Pancreas (tissue), 10 donors: ENCODE measurements around the gene NFE2L2. TPM values are rescaled to one million over a fixed set of nuclear protein-coding genes. Genes with fewer than 3 reads are reported as not detected.
A peak's percentile ranks its signal among the peaks of the same experiment; 100 is the strongest.

Experiments used
- ATAC-seq, 4 donors: fragments of 200-7000 bp; cut with Tn5 transposase; one replicate each; pipeline versions ENCODE4 v1.8.0 to v1.9.1; 2020; ENCODE audit warnings: mild to moderate bottlenecking in 4 of 4, moderate library complexity in 4 of 4
- DNase-seq, 6 donors: peaks; one replicate each; pipeline ENCODE4 v3.0.0-alpha.2; 2020
- FAIRE-seq: peaks from 2 replicates; lab custom pipeline; 2012; peaks lifted over from hg19 to GRCh38; lab: Jason Lieb, UNC
- H3K27ac ChIP-seq, 4 donors: fragments of 200-600 bp; sonication (generic); 1 replicate in 3 of 4; 2 replicates in 1 of 4; pipeline versions ENCODE4 v1.5.0 to v1.8.0; 2020
- H3K27me3 ChIP-seq, 4 donors: fragments of 200-600 bp; one replicate each; pipeline ENCODE4 v1.8.0; 2021
- H3K36me3 ChIP-seq, 3 donors: fragments of 200-600 bp; sonication (generic) in 1 of 3; one replicate each; pipeline versions ENCODE4 v1.5.0 to v1.8.0; 2020 to 2021
- H3K4me1 ChIP-seq, 3 donors: fragments of 200-600 bp; one replicate each; pipeline ENCODE4 v1.8.0; 2021
- H3K4me3 ChIP-seq, 4 donors: fragments of 200-600 bp; sonication (generic) in 2 of 4; one replicate each; pipeline versions ENCODE4 v1.5.0 to v1.8.0; 2020 to 2021
- H3K9me3 ChIP-seq, 4 donors: fragments of 200-600 bp; one replicate each; pipeline ENCODE4 v1.8.0; 2021
- WGBS, 2 donors: extraction: QIAGEN DNeasy Blood & Tissue Kit; methylation state at CpG; one replicate each; pipeline ENCODE4 v1.1.7; 2013; 5-methylcytosine and 5-hydroxymethylcytosine counted together
- intact Hi-C, 3 donors: fragments of 100-400 bp; cut with DNase I; formaldehyde crosslinking; loops; one replicate each; pipeline versions ENCODE4 v1.11.1 to v1.14.2; 2022
- polyA plus RNA-seq, 2 donors: library from polyadenylated mRNA; stranded (reverse); fragments of 200-250 nt; gene quantifications; one replicate each; pipeline ENCODE4 v1.2.3, GENCODE V29; 2013
- total RNA-seq, 6 donors: library from RNA; stranded (reverse); fragmentation: NEBNext Ultra II Directional in 4 of 6; extraction: Animal tissue kit (Norgen Biotek cat#: 25700) in 4 of 6; gene quantifications; one replicate each; pipeline versions ENCODE4 v1.2.1 to v1.2.4, GENCODE V29; 2021 to 2023
- TF ChIP-seq, protein P1 (sequence below), 4 donors: fragments of 200-600 bp; sonication (generic) in 3 of 4; IDR thresholded peaks; one replicate each; pipeline versions ENCODE4 v1.5.0 to v1.8.0; 2021; ENCODE audit warnings: antibody characterized with exemption in 4 of 4
- donor health status: healthy with polysubstance abuse.
- donor health status: DM: no; HTN: no; CAD: no; lungs with moderate emphysema.
- donor health status: DM: no; HTN: no; CAD: no.
- donor health status: control.
- donor health status: control.
- donor health status: Bipolar disorder and iron deficiency.
- donor health status: DM: yes; HTN: yes; CAD: no.
- donor health status: DM: no; HTN: no; CAD: no.
- donor health status: DM: no; HTN: no; CAD: no.
- donor health status: DM: yes; HTN: yes; CAD: no.

Gene NFE2L2
- total and polyA plus RNA-seq, 8 donors = 20.8 to 48.4 (median 30.8) TPM

DNA sequence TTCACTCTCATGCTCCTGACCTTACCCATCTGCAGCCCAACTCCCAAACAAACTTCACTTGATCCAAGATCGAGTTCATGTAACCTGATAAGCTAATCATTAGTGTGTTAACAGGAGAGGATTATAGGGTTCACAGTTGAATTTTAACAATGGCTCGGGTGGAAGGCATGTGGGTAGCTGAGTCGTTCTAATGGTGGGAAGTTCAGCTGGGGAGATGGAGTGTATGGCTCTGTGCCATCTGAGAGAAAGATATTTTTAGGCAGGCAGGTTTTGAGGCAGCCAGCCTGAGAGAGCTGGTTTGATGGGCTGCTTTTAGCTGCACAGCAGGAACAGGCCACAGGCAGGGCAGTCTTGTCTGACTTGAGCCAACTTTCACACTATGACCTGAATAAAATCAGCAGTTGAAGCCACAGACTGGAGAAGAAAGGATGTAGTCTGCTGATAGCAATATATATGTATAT, 17.7 kb upstream of the NFE2L2 start:
- ATAC-seq (peak in 3 of 4 donors; percentile 22 to 33 (median 26)), DNase-seq (no peak), FAIRE-seq (no peak)
- H3K27me3 ChIP-seq = no peaks in the 10 kb centered on the region
- H3K27ac ChIP-seq = no peak overlapping the region
- H3K4me3 ChIP-seq = no peak overlapping the region
- no peaks in the 10 kb centered on the region for H3K9me3 ChIP-seq
- intact Hi-C loops = no loop called here
- 42 to 43% methylated on average over 3 of the region's 3 CpGs for WGBS, 2 donors
- no peaks in the 10 kb centered on the region for H3K36me3 ChIP-seq
- TF ChIP-seq, protein P1, sequence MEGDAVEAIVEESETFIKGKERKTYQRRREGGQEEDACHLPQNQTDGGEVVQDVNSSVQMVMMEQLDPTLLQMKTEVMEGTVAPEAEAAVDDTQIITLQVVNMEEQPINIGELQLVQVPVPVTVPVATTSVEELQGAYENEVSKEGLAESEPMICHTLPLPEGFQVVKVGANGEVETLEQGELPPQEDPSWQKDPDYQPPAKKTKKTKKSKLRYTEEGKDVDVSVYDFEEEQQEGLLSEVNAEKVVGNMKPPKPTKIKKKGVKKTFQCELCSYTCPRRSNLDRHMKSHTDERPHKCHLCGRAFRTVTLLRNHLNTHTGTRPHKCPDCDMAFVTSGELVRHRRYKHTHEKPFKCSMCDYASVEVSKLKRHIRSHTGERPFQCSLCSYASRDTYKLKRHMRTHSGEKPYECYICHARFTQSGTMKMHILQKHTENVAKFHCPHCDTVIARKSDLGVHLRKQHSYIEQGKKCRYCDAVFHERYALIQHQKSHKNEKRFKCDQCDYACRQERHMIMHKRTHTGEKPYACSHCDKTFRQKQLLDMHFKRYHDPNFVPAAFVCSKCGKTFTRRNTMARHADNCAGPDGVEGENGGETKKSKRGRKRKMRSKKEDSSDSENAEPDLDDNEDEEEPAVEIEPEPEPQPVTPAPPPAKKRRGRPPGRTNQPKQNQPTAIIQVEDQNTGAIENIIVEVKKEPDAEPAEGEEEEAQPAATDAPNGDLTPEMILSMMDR (IDR thresholded peaks at IDR 0.05) = no peak
- H3K4me1 ChIP-seq = peaks cover 0 to 4% (median 0%) of the 10 kb centered on the region in 3 donors

DNA sequence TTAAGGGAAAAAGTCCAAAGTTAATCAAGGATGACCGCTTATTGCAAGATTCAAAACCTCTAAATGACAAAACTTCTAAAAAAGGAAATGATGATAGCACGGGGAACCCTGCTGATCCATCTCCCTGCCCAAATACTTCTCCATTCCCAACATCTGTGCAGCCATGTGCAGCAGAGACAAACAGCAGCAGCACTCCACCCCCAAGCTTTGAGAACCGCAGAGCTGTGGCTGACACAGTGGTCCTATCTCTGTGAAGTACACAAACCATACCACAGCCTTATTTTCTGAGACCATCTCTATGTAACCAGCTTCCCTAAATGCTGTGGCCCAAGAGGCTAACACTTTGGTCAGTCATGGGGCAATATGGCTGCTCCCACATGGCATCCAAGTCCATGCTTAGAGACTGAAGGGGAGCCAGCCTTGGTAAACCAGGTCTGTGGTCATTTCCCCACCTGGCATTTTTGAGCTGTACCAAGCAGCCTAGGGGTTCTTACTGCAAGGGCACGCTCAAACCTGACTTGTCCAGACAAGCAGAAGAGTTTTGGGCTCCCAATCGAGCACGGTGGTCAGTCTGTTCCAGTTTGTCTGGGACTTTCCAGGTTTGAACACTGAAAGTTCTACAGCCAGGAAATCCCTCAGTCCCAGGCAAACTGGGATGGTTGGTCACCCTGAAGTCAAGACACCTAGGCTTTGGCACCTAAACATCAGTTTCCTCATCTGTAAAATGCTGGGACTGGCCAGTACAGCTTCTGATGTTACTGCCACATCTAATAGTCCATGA, 17.1 kb upstream of the NFE2L2 start:
- DNase-seq = no peak
- intact Hi-C loops = no loop called here
- ATAC-seq = peak in 2 of 4 donors; percentile 72 to 75
- no peaks in the 10 kb centered on the region for H3K36me3 ChIP-seq
- 89 to 95% methylated on average over 6 of the region's 6 CpGs for WGBS, 2 donors
- H3K4me1 ChIP-seq = peaks cover 0 to 4% (median 0%) of the 10 kb centered on the region in 3 donors
- H3K4me3 ChIP-seq = no peak overlapping the region
- H3K27ac ChIP-seq = no peak overlapping the region
- no peak for FAIRE-seq
- TF ChIP-seq, protein P1 (IDR thresholded peaks at IDR 0.05) = no peak
- H3K27me3 ChIP-seq = no peaks in the 10 kb centered on the region
- H3K9me3 ChIP-seq = no peaks in the 10 kb centered on the region

DNA sequence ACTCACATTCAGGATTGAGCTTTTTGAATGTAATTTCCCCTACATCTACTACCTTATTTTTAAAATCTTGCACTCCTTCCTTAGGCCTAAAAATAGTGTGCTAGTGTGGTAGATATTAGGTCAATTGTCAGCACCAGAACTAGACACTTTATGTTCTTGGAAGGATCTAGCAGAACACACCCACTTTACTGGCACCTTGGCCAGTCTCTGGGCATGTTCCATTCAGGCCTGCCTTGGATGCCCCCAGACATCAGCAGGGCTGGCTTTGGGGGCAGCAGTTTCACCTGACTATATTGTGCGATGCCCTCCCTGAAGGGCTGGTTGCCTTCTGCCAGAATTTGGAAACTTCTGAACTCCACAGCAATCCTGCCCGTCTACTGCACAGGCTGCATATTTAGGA, 15.3 kb upstream of the NFE2L2 start:
- Histone ChIP-seq H3K27ac (no peak overlapping the region), H3K4me3 (no peak overlapping the region), H3K36me3 (no peaks in the 10 kb centered on the region), H3K4me1 (peaks cover 0 to 4% (median 0%) of the 10 kb centered on the region in 3 donors), H3K9me3 (no peaks in the 10 kb centered on the region), H3K27me3 (no peaks in the 10 kb centered on the region)
- no peak for ATAC-seq
- no peak for DNase-seq
- intact Hi-C loops = no loop called here
- TF ChIP-seq, protein P1 (IDR thresholded peaks at IDR 0.05) = no peak
- no peak for FAIRE-seq
- WGBS, 2 donors = 96% methylated on average over 2 of the region's 2 CpGs

DNA sequence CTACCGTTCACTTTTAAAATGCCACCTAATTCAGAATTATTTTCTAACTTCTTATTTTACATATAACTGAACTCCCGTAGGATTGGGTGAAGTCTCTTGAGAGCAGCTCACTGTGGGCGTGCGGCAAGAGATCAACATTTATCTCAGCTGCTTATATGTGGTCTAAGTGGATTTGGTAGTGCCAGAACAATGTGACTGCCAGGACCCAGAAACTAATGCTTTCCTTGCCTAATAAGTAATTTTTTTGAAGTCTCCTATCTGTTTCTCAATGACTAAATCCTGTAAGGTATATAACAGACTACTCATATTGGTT, 11.2 kb upstream of the NFE2L2 start:
- intact Hi-C loops = no loop called here
- TF ChIP-seq, protein P1 (IDR thresholded peaks at IDR 0.05) = no peak
- WGBS, 2 donors = 86 to 89% methylated on average over 4 of the region's 4 CpGs
- H3K9me3 ChIP-seq = no peaks in the 10 kb centered on the region
- H3K4me1 ChIP-seq = no peaks in the 10 kb centered on the region
- H3K27ac ChIP-seq = no peak overlapping the region
- FAIRE-seq = no peak
- H3K27me3 ChIP-seq = no peaks in the 10 kb centered on the region
- no peaks in the 10 kb centered on the region for H3K36me3 ChIP-seq
- no peak overlapping the region for H3K4me3 ChIP-seq
- no peak for DNase-seq
- no peak for ATAC-seq
